ENCODE results near the gene ACBD4.

DNA sequence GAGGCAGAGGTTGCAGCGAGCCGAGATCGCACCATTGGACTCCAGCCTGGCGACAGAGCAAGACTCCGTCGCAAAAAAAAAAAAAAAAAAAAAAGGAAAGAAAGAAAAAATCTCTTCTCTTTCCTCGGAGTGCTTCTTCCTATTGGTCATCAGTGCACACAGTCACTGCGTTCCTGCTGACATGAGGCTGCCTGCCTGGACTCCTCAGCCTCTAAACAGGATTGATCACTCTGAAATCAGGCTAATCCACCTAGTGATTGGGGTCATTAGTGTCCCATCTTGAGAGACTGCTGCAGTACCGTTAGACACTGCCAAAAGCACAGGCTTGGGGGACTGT lies 34.0 kb upstream of the ACBD4 start:
- TF ChIP-seq POLR2AphosphoS5 (IDR thresholded peaks at IDR 0.05; ENCODE audit: low read depth, low read length) (no peak), POLR2A (IDR thresholded peaks at IDR 0.05; ENCODE audit: low read depth, low read length) (no peak)
